C1 segment of cervical spinal cord (tissue), 14 donors: ENCODE data around the gene DNM2.

Source experiments
- DNase-seq, 14 donors: peaks; one replicate each; lab custom pipeline; 2025; lab: John Stamatoyannopoulos, UW

DNM2 gene

DNA sequence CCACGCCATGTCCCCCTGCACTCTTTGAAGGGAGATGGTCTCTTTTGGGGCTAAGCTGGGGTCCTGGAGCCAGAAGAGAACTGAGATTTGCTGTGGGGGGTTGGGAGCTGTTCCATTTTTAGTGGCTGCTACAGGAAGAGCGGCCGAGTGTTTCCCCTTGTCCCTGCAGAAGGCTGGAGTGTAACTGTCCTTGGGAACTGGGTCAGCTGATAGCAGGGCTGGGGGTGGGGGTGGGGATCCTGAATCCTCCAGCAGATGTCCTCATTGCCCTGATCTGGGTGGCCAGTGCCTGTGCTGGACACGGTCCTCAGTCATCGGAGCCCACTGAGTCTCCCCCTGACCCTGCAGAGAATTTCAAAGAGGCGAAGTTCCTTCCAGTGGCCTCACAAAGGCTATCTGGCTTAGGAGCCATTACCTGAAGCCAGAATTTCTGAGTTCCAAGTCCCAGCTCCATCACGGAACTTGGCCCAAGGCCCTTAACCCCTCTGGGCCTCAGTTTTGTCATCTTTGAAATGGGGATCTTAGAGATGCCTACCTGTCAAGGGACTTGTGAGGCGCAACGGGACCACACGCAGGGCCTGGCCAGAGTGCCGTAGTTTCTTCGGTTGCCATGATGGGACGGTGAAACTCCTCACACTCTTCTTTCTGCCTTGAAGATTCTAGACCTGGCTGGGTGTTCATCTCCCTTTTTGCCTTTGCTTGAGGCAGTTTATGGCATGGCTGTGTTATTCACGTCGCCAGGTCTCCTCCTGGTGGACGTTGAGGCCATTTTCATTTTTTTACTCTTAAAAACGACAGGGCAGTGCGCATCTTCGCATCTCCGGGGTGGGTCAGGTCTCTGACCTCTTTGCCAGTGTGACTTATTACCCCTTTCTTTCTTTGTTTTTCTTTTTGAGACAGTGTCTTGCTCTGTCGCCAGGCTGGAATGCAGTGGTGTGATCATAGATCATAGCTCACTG, 51.9 kb downstream of the DNM2 start:
- peak in 12 of 14 donors; percentile 31 to 82 (median 70) for DNase-seq

- no peak for DNase-seq
These were observed 56.1 kb downstream of the DNM2 start for GRCh38 chr19:10773969-10774368.

DNA sequence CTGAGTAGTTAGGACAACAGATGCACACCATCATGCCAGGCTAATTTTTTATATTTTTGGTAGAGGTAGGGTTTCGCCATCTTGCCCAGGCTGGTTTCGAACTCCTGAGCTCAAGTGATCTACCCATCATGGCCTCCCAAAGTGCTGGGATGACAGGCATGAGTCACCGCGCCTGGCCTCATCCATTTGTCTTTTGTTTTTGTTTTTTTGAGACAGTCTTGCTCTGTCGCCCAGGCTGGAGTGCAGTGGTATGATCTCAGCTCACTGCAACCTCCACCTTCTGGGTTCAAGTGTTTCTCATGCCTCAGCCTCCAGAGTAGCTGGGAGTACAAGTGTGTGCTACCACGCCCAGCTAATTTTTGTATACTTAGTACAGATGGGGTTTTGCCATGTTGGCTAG, 57.0 kb downstream of the DNM2 start:
- no peak for DNase-seq

DNA sequence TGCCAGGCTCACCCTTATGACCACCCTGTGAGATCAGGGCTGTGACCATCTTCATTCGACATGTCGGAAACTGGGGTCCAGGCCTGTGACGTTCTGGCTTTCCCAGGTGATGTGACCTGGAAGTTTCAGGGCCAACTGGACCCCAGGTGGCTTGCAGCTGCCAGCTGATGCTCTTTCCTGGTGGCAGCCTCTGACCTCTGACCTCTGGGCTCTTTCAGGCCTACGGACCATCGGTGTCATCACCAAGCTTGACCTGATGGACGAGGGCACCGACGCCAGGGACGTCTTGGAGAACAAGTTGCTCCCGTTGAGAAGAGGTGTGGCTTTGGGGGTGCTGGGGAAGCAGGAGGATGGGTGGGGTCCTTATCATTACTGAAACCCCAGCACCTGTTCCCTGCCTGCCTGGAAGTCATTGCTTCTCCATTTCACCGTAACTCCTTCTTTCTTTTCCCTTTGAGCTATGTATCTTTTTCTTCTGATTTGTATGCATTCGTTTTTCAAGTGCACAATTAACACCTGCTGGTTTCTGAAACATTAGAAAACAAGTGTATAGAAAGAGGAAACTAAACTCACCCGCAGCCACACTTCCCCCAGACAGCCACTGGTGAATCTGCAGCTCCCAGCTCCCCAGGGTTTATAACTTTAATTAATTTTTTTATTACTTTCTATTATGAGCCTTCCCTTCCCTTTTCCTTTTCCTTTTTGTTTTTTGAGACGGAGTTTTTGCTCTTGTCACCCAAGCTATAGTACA, 59.2 kb downstream of the DNM2 start:
- no peak for DNase-seq

- peak in 3 of 14 donors; percentile 12 to 56 (median 34) for DNase-seq
These were observed 62.5 kb downstream of the DNM2 start for GRCh38 chr19:10780368-10780767.

DNA sequence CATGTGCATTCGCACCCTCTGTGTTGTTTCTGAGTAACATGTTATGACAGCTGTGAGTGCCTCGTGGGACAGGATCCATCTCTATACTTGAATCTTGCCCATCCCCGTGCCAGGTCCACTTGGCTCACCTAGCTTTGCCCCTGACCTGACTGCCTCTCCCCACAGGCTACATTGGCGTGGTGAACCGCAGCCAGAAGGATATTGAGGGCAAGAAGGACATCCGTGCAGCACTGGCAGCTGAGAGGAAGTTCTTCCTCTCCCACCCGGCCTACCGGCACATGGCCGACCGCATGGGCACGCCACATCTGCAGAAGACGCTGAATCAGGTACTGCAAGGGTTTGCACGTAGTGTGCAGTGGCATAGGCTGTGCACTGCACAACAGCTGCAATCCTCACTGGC, 64.9 kb downstream of the DNM2 start:
- DNase-seq, result no peak

GRCh38 chr19:10784257-10784656, 66.4 kb downstream of the DNM2 start:
- DNase-seq, result peak in 6 of 14 donors; percentile 10 to 35 (median 18)

DNA sequence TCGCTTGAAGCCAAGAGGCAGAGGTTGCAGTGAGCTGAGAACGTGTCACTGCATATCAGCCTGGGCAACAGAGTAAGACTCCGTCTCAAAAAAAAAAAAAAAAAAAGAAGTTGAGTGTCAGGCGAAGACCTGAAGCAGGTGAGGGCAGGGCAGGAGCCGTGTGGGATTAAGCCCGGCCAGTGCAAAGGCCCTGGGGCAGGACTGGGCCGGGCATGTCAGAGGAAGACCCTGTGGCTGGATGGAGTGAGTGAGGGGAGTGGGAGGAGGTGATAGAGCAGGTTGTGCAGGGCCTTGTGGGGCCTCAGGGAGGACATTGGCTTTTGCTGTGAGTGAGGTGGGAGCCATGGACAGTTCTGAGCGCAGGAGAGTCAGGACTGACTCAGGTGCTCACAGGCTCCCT, 70.3 kb downstream of the DNM2 start:
- no peak for DNase-seq

- DNase-seq, result no peak
These were observed 72.0 kb downstream of the DNM2 start for GRCh38 chr19:10789866-10790265.

- DNase-seq, result peak in 8 of 14 donors; percentile 6 to 61 (median 16)
These were observed 78.8 kb downstream of the DNM2 start for GRCh38 chr19:10796653-10797052.

- DNase-seq, result no peak
These were observed 79.2 kb downstream of the DNM2 start for GRCh38 chr19:10797078-10797477.

DNA sequence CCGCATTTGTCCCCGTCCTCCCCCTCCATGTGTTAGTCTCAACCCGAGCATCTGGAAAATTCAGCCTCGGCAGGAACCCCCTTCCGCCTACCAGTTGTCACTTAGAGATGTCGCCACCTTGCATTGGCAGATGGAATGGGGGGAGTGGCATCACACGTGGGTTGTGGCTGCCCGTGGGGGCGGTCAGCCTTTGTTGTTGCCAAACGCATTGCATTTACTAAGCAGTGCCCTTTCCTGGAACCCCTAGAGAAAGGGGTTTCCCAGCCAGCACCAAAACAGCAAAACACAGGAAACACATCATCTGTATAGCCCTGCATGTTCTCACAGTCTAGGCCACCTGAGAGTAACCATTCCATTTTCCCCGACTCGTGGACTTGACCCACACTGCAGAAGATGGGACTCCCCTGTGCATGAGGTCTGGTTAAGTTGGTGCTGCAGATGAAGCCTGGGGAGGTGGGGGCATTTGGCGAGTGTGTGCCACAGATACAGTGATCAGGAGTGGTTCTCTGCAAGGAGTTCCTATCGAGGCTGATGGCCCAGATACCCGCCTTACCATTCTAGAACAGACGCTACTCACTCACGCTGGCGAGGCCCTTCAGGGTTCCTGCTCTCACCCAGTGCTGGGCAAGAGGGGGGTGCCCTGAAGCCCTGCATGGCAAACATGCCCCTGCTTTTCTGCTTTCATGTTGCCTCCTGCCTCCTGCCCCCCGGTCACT, 79.8 kb downstream of the DNM2 start:
- peak in 2 of 14 donors; percentile 42 to 57 for DNase-seq

DNA sequence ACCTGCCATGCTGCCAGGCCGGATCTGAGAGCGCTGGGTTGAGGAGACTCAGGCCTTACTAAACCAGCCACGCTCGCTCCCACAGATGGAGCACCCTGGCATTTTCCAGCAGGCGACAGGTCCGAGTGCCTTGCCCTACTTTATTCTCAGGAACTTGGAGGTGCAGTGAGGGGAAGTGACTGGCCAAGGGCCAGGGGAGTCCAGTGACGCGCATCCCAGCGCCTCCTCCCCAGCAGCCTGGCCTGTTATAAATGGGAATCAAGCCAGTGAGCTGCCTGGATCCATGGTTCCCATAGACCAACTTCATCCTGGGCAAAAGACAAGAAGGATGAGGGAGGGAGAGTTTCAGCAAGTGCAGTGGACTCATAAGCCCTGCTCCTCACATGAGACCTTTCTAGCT, 82.6 kb downstream of the DNM2 start:
- DNase-seq, result peak in 8 of 14 donors; percentile 7 to 75 (median 14)

- no peak for DNase-seq
These were observed 84.6 kb downstream of the DNM2 start for GRCh38 chr19:10802479-10802878.

- DNase-seq, result no peak
These were observed 85.4 kb downstream of the DNM2 start for GRCh38 chr19:10803252-10803651.

- no peak for DNase-seq
These were observed 87.3 kb downstream of the DNM2 start for GRCh38 chr19:10805065-10805757.

DNA sequence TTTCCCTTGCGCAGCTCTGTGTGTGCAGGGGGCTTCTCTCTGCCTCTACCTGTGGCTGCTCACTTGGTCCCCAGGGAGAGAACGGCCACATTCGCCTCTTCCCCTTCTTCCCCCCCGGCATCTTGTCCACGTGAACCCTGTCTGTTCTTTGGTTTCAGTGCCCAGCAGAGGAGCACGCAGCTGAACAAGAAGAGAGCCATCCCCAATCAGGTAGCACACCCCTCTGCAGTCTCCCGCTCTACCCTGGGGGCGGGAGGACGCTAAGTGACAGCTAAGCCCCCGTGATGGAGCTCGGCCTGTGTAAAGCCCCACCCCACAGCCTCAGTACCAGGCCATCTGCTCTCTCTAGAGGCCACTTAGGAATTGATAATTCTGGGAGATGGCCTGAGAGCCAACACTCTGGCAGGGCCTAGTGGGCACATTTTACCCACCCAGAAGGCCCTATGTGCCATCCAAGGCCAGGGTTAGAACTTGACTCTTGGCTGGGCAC, 87.9 kb downstream of the DNM2 start:
- DNase-seq, result peak in 5 of 14 donors; percentile 2 to 48 (median 17)

DNA sequence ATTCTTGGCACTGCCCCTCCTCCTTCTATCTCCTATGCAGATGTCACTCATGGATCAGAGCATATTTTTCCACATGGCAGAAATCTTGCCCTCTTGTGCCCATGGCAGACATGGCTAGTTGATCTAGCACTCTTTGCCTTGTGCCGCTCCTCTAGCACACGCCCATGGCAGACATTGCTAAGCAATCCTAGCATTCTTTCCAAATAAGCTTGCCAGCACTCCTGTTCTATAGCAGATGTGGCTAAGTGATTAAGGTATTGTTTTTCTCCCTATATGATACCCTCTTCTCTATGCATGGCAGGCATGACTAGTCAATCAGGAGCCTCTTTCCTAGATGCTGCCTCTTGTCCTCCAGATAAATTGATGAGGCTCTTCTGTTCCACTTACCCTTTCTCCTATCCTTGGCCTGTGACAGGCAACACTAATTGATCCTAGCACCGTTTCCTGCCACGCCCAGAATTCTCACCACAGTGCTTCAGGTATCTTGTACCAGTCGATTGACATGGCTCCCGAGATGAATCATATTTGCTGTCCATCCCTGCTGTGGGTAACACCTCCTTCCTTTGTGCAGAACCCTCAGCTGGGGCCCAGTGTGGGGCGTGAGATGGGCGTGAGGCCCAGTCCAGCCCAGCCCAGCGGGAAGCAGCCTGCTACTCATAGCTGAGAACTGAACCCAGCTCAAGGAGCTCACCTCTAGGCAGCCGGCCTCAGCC, 91.2 kb downstream of the DNM2 start:
- peak in 1 of 14 donors; percentile 6 for DNase-seq

- no peak for DNase-seq
These were observed 91.9 kb downstream of the DNM2 start for GRCh38 chr19:10809651-10810285.
